ENCODE results near the gene AKAIN1. TPM values are rescaled to one million over a fixed set of nuclear protein-coding genes. Genes with fewer than 3 reads are reported as not detected.

The AKAIN1 gene
- total and polyA plus RNA-seq, 2 of the 8 experiments (the other 6 are each of a cell fraction or from before 2014, with no cell fraction given), result not detected

DNA sequence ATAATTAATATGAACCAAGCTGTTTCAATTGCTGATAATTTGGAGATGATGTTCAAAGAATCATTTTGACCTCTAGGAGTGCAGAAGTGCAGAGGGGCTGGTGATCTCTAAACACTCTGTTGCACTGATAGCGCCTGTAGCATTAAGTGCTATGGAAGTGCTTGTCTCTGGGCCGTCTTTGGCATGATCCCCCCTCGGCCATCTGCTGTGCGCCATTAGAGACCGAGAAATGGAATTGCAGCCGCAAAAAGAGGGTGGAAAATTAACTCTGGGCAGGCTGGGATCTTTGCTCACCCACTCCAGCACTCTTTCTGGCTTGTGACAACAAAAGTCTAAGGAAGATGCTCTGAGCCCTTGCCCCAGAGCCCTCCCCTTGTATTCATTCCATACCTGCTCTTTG lies 23.4 kb downstream of the AKAIN1 start:
- Histone ChIP-seq H3K9me3 (ENCODE audit: insufficient read depth in 2 of 2, low read depth in 1 of 2, low read length in 1 of 2) (no peaks in the 10 kb centered on the region), H3K79me2 (ENCODE audit: control insufficient read depth in 1 of 2, insufficient read depth in 2 of 2, low read length in 2 of 2) (no peaks in the 10 kb centered on the region), H3K23me2 (ENCODE audit: low read depth, low read length) (no peaks in the 10 kb centered on the region), H3K27me3 (replicated peaks in 1 of 4; ENCODE audit: control insufficient read depth in 3 of 4, extremely low read depth in 1 of 4, insufficient read depth in 3 of 4, low read length in 3 of 4) (no peaks in the 10 kb centered on the region), H2BK120ac (replicated peaks; ENCODE audit: low read depth, low read length) (no peak overlapping the region), H2BK12ac (ENCODE audit: low read depth, low read length) (no peak overlapping the region), H3K9ac (replicated peaks in 1 of 4; ENCODE audit: extremely low read depth in 1 of 4, low read depth in 3 of 4, low read length in 3 of 4) (no peak overlapping the region), H4K5ac (ENCODE audit: insufficient read length, low read depth, low read length) (no peak overlapping the region), H3K23ac (ENCODE audit: insufficient read length) (no peak overlapping the region), H3K4me3 (ENCODE audit: extremely low read depth in 1 of 4, insufficient read depth in 2 of 4, low read depth in 3 of 4, low read length in 4 of 4) (no peak overlapping the region), H3K36me3 (ENCODE audit: control insufficient read depth in 2 of 4, insufficient read depth in 4 of 4, low read length in 3 of 4) (no peaks in the 10 kb centered on the region), H2BK20ac (ENCODE audit: low read length) (no peak overlapping the region), H3K4me1 (replicated peaks in 1 of 4; ENCODE audit: control insufficient read depth in 3 of 4, insufficient read depth in 4 of 4, low read length in 3 of 4) (no peaks in the 10 kb centered on the region), H3K18ac (ENCODE audit: extremely low read depth, low read length) (no peak overlapping the region), H3K4me2 (ENCODE audit: insufficient read depth in 1 of 2, low read depth in 2 of 2, low read length in 2 of 2) (no peak overlapping the region), H2AK5ac (ENCODE audit: low read depth, low read length) (no peak overlapping the region), H3K27ac (ENCODE audit: low read depth, low read length) (no peak overlapping the region), H4K91ac (replicated peaks; ENCODE audit: insufficient read length, low read length) (no peak overlapping the region), H3K79me1 (ENCODE audit: low read depth, low read length) (no peaks in the 10 kb centered on the region), H3K4ac (replicated peaks; ENCODE audit: insufficient read length, low read depth, low read length) (no peak overlapping the region), H2BK5ac (ENCODE audit: low read depth, low read length) (no peak overlapping the region), H3K56ac (replicated peaks; ENCODE audit: insufficient read length, low read depth, low read length) (no peak overlapping the region), H4K8ac (ENCODE audit: extremely low read depth, insufficient read depth, low read length) (no peak overlapping the region), H2BK15ac (ENCODE audit: low read length) (no peak overlapping the region), H3K14ac (ENCODE audit: insufficient read length) (no peak overlapping the region), H4K20me1 (replicated peaks in 1 of 2; ENCODE audit: control insufficient read depth in 1 of 2, insufficient read depth in 2 of 2, low read length in 2 of 2) (no peaks in the 10 kb centered on the region), H2AFZ (ENCODE audit: low read length) (no peak overlapping the region)
- 91% methylated on average over 6 of the region's 6 CpGs; no CpG with 5 or more reads in 1 of the 2 experiments for WGBS, 2 experiments (ENCODE audit: extremely low coverage in 1 of 2, insufficient coverage in 1 of 2, insufficient read length in 1 of 2, insufficient replicate concordance in 2 of 2, low coverage in 1 of 2, low lambda C conversion rate in 2 of 2, missing lambda C conversion rate in 1 of 2)
- CTCF ChIA-PET (ENCODE audit: partially characterized antibody), result interaction anchor here (1.0 kb wide), 1 partner anchor 9 kb away, joined by 3 read pairs; no protein-coding TSS in a partner anchor
- DNase-seq (ENCODE audit: low read depth in 1 of 2, low spot score in 2 of 2) (no peak), FAIRE-seq (no peak)
- POLR2A ChIA-PET (ENCODE audit: partially characterized antibody), result no interaction called here
- TF ChIP-seq POLR2AphosphoS5 (IDR thresholded peaks at IDR 0.05; ENCODE audit: low read depth, low read length) (no peak), KDM5A (IDR thresholded peaks at IDR 0.05; ENCODE audit: low read length) (no peak)
